Nucleus accumbens (tissue), 56 donors: Measurements from ENCODE around the gene ZNF213.
A peak's percentile ranks its signal among the peaks of the same experiment; 100 is the strongest.

ENCODE experiments used
- DNase-seq, 56 donors: peaks; one replicate each; lab custom pipeline; 2025; lab: John Stamatoyannopoulos, UW

Gene ZNF213

DNA sequence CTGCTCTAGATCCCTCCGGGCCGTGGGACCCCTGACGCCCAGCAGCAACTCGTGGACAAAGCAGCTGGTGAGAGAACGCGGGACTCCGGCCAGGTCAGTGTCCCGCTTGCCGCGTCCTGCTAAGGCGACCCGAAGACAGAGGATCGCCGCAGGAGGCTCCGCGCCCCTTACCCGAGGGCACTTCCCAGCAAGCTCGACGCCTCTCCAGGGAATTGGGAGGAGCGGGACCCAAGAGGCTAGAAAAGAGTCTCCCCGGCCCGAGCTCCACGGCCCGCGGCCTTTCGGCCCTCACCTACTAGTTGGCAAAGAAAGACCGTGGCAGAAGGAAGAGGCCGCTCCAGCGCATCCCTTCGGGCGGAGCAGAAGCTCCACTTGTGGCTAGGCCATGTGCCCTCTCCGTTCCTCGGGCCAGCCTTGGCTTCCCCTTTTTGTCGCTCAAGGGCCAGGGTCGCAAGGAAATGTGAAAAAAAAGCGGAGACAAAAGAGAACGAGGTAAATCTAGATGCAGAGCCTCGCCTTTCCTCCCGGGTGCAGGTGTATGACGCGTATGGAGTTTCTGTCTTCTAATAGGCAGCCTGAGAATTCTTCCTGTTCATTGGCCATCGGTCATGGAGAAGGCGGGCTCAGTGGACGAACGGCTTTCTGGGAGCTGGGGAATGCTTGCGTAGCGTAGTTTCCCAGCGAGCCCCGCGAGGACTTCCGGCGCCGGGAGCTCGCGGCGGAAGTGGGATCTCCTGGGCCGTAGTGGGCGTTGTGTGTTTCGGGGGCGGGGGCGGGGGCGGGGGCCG is at the start of gene ZNF213:
ZNF213 (plus strand) TSS at position 692 of the 788 bp plus-strand sequence. CDS start 2,252 bp downstream, outside the sequence.
- peak; percentile 70 to 97 (median 93) for DNase-seq

- no peak for DNase-seq
Measured at GRCh38 chr16:3085868-3086595, 48.8 kb upstream of the ZNF213 start.

GRCh38 chr16:3086596-3087242 is 48.1 kb upstream of the ZNF213 start:
- no peak for DNase-seq

- DNase-seq: no peak
Measured at GRCh38 chr16:3087243-3088235, 47.3 kb upstream of the ZNF213 start.

DNA sequence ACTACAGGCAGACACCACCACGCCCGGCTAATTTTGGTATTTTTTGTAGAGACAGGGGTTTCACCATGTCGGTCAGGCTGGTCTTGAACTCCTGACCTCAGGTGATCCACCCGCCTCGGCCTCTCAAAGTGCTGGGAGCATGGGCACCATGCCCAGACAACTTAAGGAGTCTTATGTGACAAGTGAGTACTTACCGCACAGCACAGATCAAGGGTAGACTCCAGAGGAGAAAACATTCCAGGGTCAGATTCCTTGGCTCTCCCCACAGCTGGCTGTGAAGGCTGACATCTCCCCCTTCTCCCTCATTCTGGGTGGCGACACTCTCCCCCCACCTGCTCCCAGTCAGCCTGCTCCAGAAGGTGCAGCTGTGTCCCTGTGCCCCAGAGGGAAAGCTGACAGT is 46.4 kb upstream of the ZNF213 start:
- DNase-seq: no peak

DNA sequence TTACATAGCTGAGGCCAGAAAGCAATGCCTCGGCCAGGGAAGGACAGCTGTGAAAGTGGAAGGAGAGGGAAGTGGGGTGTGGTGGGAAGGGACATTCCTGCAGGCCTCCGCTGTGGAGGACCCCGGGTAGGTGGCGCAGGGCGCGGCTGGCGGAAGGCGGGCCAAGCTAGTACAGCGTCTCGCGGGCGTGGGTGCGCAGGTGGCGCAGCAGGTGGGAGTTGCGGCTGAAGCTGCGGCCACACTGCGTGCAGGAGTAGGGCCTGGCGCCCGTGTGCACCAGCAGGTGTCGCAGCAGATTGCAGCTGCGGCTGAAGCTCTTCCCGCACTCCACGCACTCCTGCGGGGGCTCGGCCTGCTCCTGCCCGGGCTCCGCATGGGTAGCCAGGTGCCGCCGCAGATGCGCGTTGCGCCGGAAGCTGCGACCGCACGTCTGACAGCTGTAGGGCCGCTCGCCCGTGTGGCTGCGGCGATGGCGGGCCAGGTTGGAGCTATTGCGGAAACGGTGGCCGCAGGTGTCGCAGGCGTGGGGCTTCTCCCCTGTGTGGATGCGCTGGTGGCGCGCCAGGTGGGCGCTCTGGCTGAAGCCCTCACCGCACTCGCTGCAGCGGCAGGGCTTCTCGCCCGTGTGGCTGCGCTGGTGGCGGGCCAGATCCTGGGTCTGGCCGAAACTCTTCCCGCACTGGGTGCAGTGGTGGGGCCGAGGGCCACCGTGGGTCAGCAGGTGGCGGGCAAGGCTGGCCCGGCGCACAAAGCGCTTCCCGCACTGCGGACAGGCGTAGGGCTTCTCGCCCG is 45.7 kb upstream of the ZNF213 start:
- DNase-seq: no peak

- no peak for DNase-seq
Measured at GRCh38 chr16:3089717-3090592, 44.9 kb upstream of the ZNF213 start.

DNA sequence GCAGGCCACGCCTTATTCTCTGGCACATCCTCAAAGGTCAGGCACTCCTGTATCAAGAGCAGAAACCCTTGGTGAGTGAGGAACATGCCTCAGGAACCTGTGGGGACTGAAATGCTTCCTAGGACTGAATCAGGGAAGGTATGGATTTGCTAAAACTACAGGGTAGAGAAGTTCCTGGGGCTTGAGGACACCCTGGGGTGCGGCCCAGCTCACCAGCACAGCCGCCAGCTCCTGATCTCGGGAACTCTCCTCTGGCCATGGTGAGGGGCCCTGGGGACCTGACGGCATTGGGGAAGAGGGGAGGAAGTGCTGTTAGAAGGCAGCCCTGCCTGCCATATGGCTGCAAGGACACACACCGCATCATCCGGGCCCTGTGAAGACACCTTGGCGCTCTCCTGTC is 43.3 kb upstream of the ZNF213 start:
- DNase-seq: no peak

DNA sequence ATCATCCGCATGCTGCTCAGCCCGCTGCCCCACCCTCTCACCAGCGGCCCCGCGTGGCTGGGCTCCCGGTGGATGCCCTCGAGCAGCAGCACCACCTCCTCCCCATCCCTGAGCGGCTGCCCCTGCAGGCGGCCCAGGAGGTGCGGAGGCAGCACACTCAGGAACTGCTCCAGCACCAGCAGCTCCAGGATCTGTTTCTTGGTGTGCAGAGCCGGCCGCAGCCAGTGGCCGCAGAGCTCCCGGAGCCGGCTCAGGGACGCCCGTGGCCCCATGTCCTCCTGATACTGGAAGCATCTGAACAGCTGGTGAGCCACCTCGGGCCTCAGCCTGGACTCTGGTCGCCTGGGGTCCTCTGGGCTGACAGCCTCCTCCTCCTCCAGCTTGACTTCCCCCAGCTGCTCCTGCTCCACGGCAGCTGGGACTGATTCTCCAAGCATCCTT is 42.3 kb upstream of the ZNF213 start:
- no peak for DNase-seq

GRCh38 chr16:3094289-3095027 is 40.4 kb upstream of the ZNF213 start:
- peak in 1 of 56 donors; percentile 11 for DNase-seq

- no peak for DNase-seq
Measured at GRCh38 chr16:3095869-3096268, 39.0 kb upstream of the ZNF213 start.

GRCh38 chr16:3096362-3096761 is 38.5 kb upstream of the ZNF213 start:
- no peak for DNase-seq

DNA sequence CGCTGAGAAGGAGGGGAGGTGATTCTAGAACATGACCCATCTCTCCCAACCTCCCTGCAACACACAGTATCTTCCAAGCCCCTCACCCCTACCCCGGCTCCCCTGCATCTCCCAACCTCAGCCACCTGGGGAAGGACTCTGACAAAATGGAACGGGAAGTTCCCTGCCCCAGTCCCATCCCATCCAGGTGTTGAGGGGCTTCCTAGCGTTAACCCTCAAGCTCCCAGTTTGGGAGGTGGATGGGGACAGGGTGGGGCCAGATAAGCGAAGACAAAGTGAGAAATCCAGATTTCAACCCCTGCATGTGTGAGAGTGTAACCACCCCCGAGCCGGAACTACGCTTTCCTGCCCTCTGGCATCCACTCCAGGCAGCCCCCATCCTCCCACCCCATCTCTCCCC is 37.6 kb upstream of the ZNF213 start:
- no peak for DNase-seq

GRCh38 chr16:3098459-3099394 is 36.1 kb upstream of the ZNF213 start, which contains the start of gene ZSCAN10:
ZSCAN10 (minus strand) TSS chr16:3099294; CDS start chr16:3092937, 6,357 bp downstream.
- no peak for DNase-seq

DNA sequence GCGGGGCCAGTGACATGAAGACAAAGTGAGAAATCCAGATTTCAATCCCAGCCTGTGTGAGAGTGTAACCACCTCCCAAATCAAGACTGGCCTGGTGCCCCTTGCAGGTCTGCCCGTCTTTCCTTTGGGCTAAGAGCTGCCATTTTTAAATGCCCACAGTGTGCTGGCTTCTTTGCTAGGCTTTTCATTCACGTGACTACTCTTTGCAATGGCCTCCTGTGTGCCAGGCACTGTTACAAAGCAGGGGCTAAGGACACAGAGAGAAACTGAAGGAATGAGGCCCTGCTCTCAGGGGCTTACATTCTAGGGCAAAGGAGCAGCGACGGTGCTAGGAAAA is 35.5 kb upstream of the ZNF213 start:
- no peak for DNase-seq

- peak in 33 of 56 donors; percentile 1 to 69 (median 22) for DNase-seq
Measured at GRCh38 chr16:3099732-3100499, 34.9 kb upstream of the ZNF213 start.
